Measurements from ENCODE around the gene ZBTB7C.

DNA sequence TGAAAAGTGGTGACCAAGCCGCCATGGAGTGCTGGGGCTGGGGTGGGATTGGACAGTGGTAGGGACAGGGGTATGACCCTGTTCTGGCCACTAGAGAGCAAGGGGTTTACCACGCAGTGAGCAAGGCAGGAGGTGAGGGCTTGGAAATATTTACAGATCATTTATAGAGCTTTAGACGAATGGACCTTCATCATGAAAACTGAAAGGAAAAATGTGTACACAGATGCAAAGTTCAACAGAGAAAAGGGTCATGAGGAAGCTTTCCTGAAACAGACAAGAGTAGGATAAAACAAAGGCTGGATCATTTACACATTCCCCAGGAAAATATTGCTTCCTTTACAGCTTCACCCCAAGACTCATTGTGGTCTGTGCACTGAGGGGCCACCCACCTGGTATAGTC, 348.2 kb downstream of the ZBTB7C start:
- TF ChIP-seq SUZ12 (IDR thresholded peaks at IDR 0.05; ENCODE audit: extremely low read depth, insufficient read depth, insufficient read length) (no peak), YY1 (IDR thresholded peaks at IDR 0.05; ENCODE audit: insufficient read depth, insufficient read length) (no peak), ZNF274 (IDR thresholded peaks at IDR 0.05; ENCODE audit: low read depth, low read length) (no peak)

Measured in NT2/D1 (cell line).